C4-2B (cell line): ENCODE results near the gene MAK.

Experiments
- CTCF ChIP-seq: fragments of 450-650 bp; conservative IDR thresholded peaks from 2 replicates; pipeline ENCODE4 v1.5.1; 2017; ENCODE audit warnings: mild to moderate bottlenecking
- ZFX ChIP-seq: fragments of 450-650 bp; IDR thresholded peaks from 2 replicates; pipeline ENCODE4 v1.6.1; 2017

DNA sequence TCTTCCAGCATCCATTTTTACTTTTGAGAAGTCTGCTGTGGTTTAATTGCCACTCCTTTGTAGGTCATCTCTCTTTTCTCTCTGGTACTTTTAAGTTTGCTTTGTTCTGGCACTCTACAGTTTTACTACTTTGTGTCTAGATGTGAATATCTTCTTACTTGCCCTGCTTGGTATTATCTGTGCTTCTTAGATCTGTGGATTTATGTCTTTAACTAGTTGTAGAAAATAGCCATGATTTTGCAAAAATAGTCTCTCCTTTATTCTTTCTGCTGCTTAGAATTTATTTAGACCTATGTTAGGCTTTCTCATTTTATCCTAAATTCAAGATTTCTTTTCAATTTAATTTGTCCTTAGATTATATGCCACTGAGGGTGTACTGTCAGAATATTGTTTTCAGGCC lies 5.2 kb upstream of the MAK start:
- TF ChIP-seq CTCF (no peak), ZFX (no peak)
